Glutamatergic neuron (in vitro differentiated cells): ENCODE measurements around the gene VTI1B. TPM values are rescaled to one million over a fixed set of nuclear protein-coding genes. Genes with fewer than 3 reads are reported as not detected.

Experiments
- DNase-seq: peaks from one replicate; pipeline ENCODE4 v3.0.0; 2022
- H3K27ac Mint-ChIP-seq: one replicate; pipeline ENCODE4 v1.8.0; 2020; ENCODE audit warnings: mild to moderate bottlenecking, mixed read lengths, inconsistent platforms; ENCODE audit not compliant: unreplicated experiment
- H3K27me3 Mint-ChIP-seq: one replicate; pipeline ENCODE4 v1.8.0; 2020; ENCODE audit warnings: mild to moderate bottlenecking, moderate library complexity, mixed read lengths, inconsistent platforms; ENCODE audit not compliant: unreplicated experiment
- H3K36me3 Mint-ChIP-seq: one replicate; pipeline ENCODE4 v1.8.0; 2020; ENCODE audit warnings: mild to moderate bottlenecking, mixed read lengths, inconsistent platforms; ENCODE audit not compliant: unreplicated experiment
- H3K4me1 Mint-ChIP-seq: one replicate; pipeline ENCODE4 v1.8.0; 2020; ENCODE audit warnings: mild to moderate bottlenecking, low read depth, mixed read lengths, inconsistent platforms; ENCODE audit not compliant: unreplicated experiment
- H3K4me3 Mint-ChIP-seq: one replicate; pipeline ENCODE4 v1.8.0; 2020; ENCODE audit warnings: mild to moderate bottlenecking, mixed read lengths, inconsistent platforms; ENCODE audit not compliant: unreplicated experiment
- H3K9me3 Mint-ChIP-seq: one replicate; pipeline ENCODE4 v1.8.0; 2020; ENCODE audit warnings: mild to moderate bottlenecking, moderate library complexity, mixed read lengths, inconsistent platforms; ENCODE audit not compliant: unreplicated experiment
- CTCF ChIP-seq: fragments of 200-600 bp; sonication (generic); IDR thresholded peaks from one replicate; pipeline ENCODE4 v1.5.0; 2021; ENCODE audit not compliant: partially characterized antibody, unreplicated experiment
- total RNA-seq: library from RNA; stranded (reverse); fragmentation: NEBNext Ultra II Directional; extraction: Animal tissue kit (Norgen Biotek cat#: 25700); gene quantifications from one replicate; pipeline ENCODE4 v1.2.1, GENCODE V29; 2021; ENCODE audit not compliant: unreplicated experiment

The VTI1B gene
- total RNA-seq, 1 donor from 2014 or later, result 77.7 TPM

- no peak for TF ChIP-seq CTCF
- Mint-ChIP-seq H3K27ac (peak overlapping the region; percentile 98), H3K4me1 (peaks cover 30% of the 10 kb centered on the region), H3K36me3 (no peaks in the 10 kb centered on the region), H3K9me3 (peaks cover 14% of the 10 kb centered on the region), H3K4me3 (peak overlapping the region; percentile 74), H3K27me3 (peaks cover 10% of the 10 kb centered on the region)
- peak; percentile 64 for DNase-seq
These were observed 20.7 kb downstream of the VTI1B start for GRCh38 chr14:67653651-67654280.

GRCh38 chr14:67652189-67652588 lies 22.2 kb downstream of the VTI1B start:
- DNase-seq, result no peak
- no peak for TF ChIP-seq CTCF
- Mint-ChIP-seq H3K27me3 (peaks cover 10% of the 10 kb centered on the region), H3K27ac (peak overlapping the region; percentile 82), H3K4me3 (no peak overlapping the region), H3K9me3 (peaks cover 14% of the 10 kb centered on the region), H3K36me3 (no peaks in the 10 kb centered on the region), H3K4me1 (peaks cover 25% of the 10 kb centered on the region)

GRCh38 chr14:67650694-67651093 lies 23.7 kb downstream of the VTI1B start:
- Mint-ChIP-seq H3K4me3 (no peak overlapping the region), H3K27ac (no peak overlapping the region), H3K36me3 (no peaks in the 10 kb centered on the region), H3K27me3 (peaks cover 10% of the 10 kb centered on the region), H3K4me1 (peaks cover 18% of the 10 kb centered on the region), H3K9me3 (peaks cover 14% of the 10 kb centered on the region)
- no peak for DNase-seq
- no peak for TF ChIP-seq CTCF

- Mint-ChIP-seq H3K27me3 (peaks cover 10% of the 10 kb centered on the region), H3K36me3 (no peaks in the 10 kb centered on the region)
- DNase-seq, result no peak
These were observed 24.3 kb downstream of the VTI1B start for GRCh38 chr14:67650151-67650550.

More at GRCh38 chr14:67650151-67650550, 24.3 kb downstream of the VTI1B start:
- Mint-ChIP-seq H3K4me1 (peaks cover 20% of the 10 kb centered on the region), H3K9me3 (peaks cover 14% of the 10 kb centered on the region), H3K4me3 (no peak overlapping the region), H3K27ac (peak overlapping the region; percentile 33)
- no peak for TF ChIP-seq CTCF
